HepG2 (cell line): ENCODE data around the gene TRMT112. TPM values are rescaled to one million over a fixed set of nuclear protein-coding genes. Genes with fewer than 3 reads are reported as not detected.

ENCODE experiments used
- ATM ChIP-seq: fragments of 450-650 bp; IDR thresholded peaks from 2 replicates; pipeline ENCODE4 v1.7.1; 2017; ENCODE audit warnings: mild to moderate bottlenecking, borderline replicate concordance
- CEBPG ChIP-seq: IDR thresholded peaks from 2 replicates; pipeline ENCODE4 v1.6.1; 2016
- CHD4 ChIP-seq: fragments of 200-600 bp; sonication (generic); IDR thresholded peaks from 2 replicates; pipeline ENCODE4 v1.7.0; 2017; ENCODE audit warnings: mild to moderate bottlenecking, low read length, borderline replicate concordance
- ELF4 ChIP-seq: sonication (generic); formaldehyde crosslinking; IDR thresholded peaks from 2 replicates; pipeline ENCODE4 v1.5.0; 2020; ENCODE audit warnings: missing genetic modification reagents, mild to moderate bottlenecking, moderate library complexity, borderline replicate concordance
- ERF ChIP-seq: IDR thresholded peaks from 2 replicates; pipeline ENCODE4 v1.6.1; 2018; ENCODE audit warnings: missing biosample characterization, missing genetic modification reagents
- GABPB1 ChIP-seq: IDR thresholded peaks from 2 replicates; pipeline ENCODE4 v1.6.1; 2016; ENCODE audit warnings: mild to moderate bottlenecking, missing genetic modification reagents, moderate library complexity, missing compliant biosample characterization
- GATAD2A ChIP-seq: IDR thresholded peaks from 2 replicates; pipeline ENCODE4 v1.6.1; 2016
- KDM4B ChIP-seq: sonication (generic); formaldehyde crosslinking; IDR thresholded peaks from 2 replicates; pipeline ENCODE4 v1.4.0; 2020; ENCODE audit warnings: missing genetic modification reagents
- MEF2D ChIP-seq: sonication (generic); formaldehyde crosslinking; IDR thresholded peaks from 2 replicates; pipeline ENCODE4 v1.5.1; 2020; ENCODE audit warnings: mild to moderate bottlenecking, missing genetic modification reagents
- MTF1 ChIP-seq: sonication (generic); formaldehyde crosslinking; IDR thresholded peaks from 2 replicates; pipeline ENCODE4 v1.5.0; 2020; ENCODE audit warnings: missing genetic modification reagents
- NR3C1 ChIP-seq: sonication (generic); formaldehyde crosslinking; IDR thresholded peaks from 2 replicates; pipeline ENCODE4 v1.4.0; 2020; ENCODE audit warnings: missing genetic modification reagents
- SOX13 ChIP-seq, 3 experiments: fragments of 450-650 bp in 1 of 3; sonication (generic) in 1 of 3; formaldehyde crosslinking in 1 of 3; IDR thresholded peaks in 2 of 3; conservative IDR thresholded peaks in 1 of 3; 2 replicates each; pipeline versions ENCODE4 v1.5.0 to v1.6.1; 2016 to 2020; ENCODE audit warnings: antibody characterized with exemption in 1 of 3, mild to moderate bottlenecking in 1 of 3, missing compliant biosample characterization in 1 of 3, missing genetic modification reagents in 1 of 3, moderate library complexity in 1 of 3
- SOX5 ChIP-seq: IDR thresholded peaks from 2 replicates; pipeline ENCODE4 v1.6.1; 2016; ENCODE audit warnings: borderline replicate concordance
- SP1 ChIP-seq, 2 experiments: fragments of 450-650 bp in 1 of 2; sonication (generic) in 1 of 2; formaldehyde crosslinking in 1 of 2; IDR thresholded peaks; 2 replicates each; pipeline versions ENCODE4 v1.4.0 to v1.6.1; 2016 to 2020; ENCODE audit warnings: missing genetic modification reagents in 1 of 2
- SRY ChIP-seq: sonication (generic); formaldehyde crosslinking; IDR thresholded peaks from 2 replicates; pipeline ENCODE4 v1.8.0; 2022; ENCODE audit warnings: mild to moderate bottlenecking, missing genetic modification reagents
- XRCC5 ChIP-seq: fragments of 200-400 bp; formaldehyde crosslinking; optimal IDR thresholded peaks from 2 replicates; pipeline ENCODE3; 2017; ENCODE audit warnings: mild to moderate bottlenecking, low read length
- ZBTB14 ChIP-seq: sonication (generic); formaldehyde crosslinking; IDR thresholded peaks from 2 replicates; pipeline ENCODE4 v1.4.0; 2020; ENCODE audit warnings: missing genetic modification reagents
- ZBTB7B ChIP-seq: sonication (generic); formaldehyde crosslinking; IDR thresholded peaks from 2 replicates; pipeline ENCODE4 v1.4.0; 2020; ENCODE audit warnings: missing genetic modification reagents
- ZFAT ChIP-seq: sonication (generic); formaldehyde crosslinking; conservative IDR thresholded peaks from 2 replicates; pipeline ENCODE4 v1.8.1; 2023; ENCODE audit warnings: missing genetic modification reagents, inconsistent platforms
- ZFP1 ChIP-seq: IDR thresholded peaks from 2 replicates; pipeline ENCODE4 v1.6.1; 2016
- ZNF260 ChIP-seq: sonication (generic); formaldehyde crosslinking; IDR thresholded peaks from 2 replicates; pipeline ENCODE4 v1.4.0; 2020; ENCODE audit warnings: missing genetic modification reagents, low read depth, mild to moderate bottlenecking, borderline replicate concordance
- ZNF543 ChIP-seq: sonication (generic); formaldehyde crosslinking; IDR thresholded peaks from 2 replicates; pipeline ENCODE4 v1.4.0; 2020; ENCODE audit warnings: mild to moderate bottlenecking, missing genetic modification reagents
- ZNF557 ChIP-seq: sonication (generic); formaldehyde crosslinking; IDR thresholded peaks from 2 replicates; pipeline ENCODE4 v1.4.0; 2020; ENCODE audit warnings: missing genetic modification reagents
- ZNF619 ChIP-seq: sonication (generic); formaldehyde crosslinking; IDR thresholded peaks from 2 replicates; pipeline ENCODE4 v1.4.0; 2020; ENCODE audit warnings: mild to moderate bottlenecking, missing genetic modification reagents
- ZNF792 ChIP-seq: IDR thresholded peaks from 2 replicates; pipeline ENCODE4 v1.6.1; 2016
- polyA plus RNA-seq, 8 experiments: library from polyadenylated mRNA; depleted of rRNA in 3 of 8; stranded (reverse) in 7 of 8; unstranded in 1 of 8; fragments of >200 nt; fragmentation: Illumina TruSeq in 4 of 8; extraction: Trizol in 4 of 8; gene quantifications; 2 replicates each; pipeline versions ENCODE4 v1.2.1 to v1.2.3, GENCODE V29; 2011 to 2016; ENCODE audit warnings: low read depth in 4 of 8, missing spikeins in 1 of 8, mixed read lengths in 1 of 8; ENCODE audit not compliant: insufficient read depth in 1 of 8
- total RNA-seq, 5 experiments: library from RNA; depleted of rRNA; stranded (reverse); fragments of >200 nt; fragmentation: Illumina TruSeq; extraction: Trizol; gene quantifications; 2 replicates each; pipeline ENCODE4 v1.2.3, GENCODE V29; 2016; ENCODE audit warnings: low read depth in 1 of 5
- TF ChIP-seq, protein P1 (sequence below): IDR thresholded peaks from 2 replicates; pipeline ENCODE4 v1.6.1; 2018; ENCODE audit warnings: missing genetic modification reagents
- TF ChIP-seq, protein P2 (sequence below): IDR thresholded peaks from 2 replicates; pipeline ENCODE4 v1.6.1; 2016
- TF ChIP-seq, protein P3 (sequence below): IDR thresholded peaks from 2 replicates; pipeline ENCODE4 v1.6.1; 2016; ENCODE audit warnings: low read depth

The TRMT112 gene
- total and polyA plus RNA-seq, 2 of the 13 experiments (the other 11 are each of a cell fraction or from before 2014, with no cell fraction given) = 186 to 409 TPM

DNA sequence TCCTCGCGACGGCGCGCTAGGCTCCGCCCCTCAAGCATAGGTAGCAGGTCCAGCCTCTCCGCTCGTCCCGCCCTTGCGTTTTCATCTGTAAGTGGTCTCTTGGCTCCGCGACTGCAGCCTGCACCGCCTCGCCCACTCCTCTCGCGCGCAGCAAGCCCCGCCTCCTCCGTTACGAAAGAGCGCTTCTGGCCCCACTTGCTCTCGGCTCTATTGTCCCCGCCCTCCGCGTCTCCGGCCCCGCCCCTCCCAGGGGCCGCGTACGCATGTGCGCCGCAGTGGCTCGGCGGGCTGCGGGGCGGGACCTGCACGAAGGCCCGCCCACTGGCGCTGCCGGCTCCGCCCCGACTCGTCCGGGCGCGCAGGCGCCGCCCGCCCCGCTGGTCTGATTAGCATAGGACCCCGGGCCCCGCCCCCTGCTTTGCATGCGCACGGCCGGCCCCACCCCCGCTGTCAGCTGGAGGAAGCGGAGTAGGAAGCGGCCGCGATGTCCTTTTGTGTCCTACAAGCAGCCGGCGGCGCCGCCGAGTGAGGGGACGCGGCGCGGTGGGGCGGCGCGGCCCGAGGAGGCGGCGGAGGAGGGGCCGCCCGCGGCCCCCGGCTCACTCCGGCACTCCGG is 12.2 kb downstream of the TRMT112 start, which contains the start of gene ESRRA (continued):
- TF ChIP-seq ZNF260 (CRISPR knock-in tag) = no peak
- TF ChIP-seq GABPB1 = peak; percentile 61; the same call in 1 of the 2 replicates
- TF ChIP-seq SOX13 (IDR thresholded peaks at IDR 0.05) = no peak
- 0 out of 4 replicates have a peak, but pooled peaks of 1 of the 2 experiments have one; percentile 10 for TF ChIP-seq SOX13 (CRISPR knock-in tag; conservative IDR thresholded peaks at IDR 0.05 in 1 of 2, IDR thresholded peaks at IDR 0.05 in 1 of 2)
- TF ChIP-seq MEF2D (CRISPR knock-in tag) = 0 out of 2 replicates have a peak, but pooled peaks have one; percentile 1
- TF ChIP-seq, protein P1, sequence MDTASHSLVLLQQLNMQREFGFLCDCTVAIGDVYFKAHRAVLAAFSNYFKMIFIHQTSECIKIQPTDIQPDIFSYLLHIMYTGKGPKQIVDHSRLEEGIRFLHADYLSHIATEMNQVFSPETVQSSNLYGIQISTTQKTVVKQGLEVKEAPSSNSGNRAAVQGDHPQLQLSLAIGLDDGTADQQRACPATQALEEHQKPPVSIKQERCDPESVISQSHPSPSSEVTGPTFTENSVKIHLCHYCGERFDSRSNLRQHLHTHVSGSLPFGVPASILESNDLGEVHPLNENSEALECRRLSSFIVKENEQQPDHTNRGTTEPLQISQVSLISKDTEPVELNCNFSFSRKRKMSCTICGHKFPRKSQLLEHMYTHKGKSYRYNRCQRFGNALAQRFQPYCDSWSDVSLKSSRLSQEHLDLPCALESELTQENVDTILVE (CRISPR knock-in tag) = no peak
- TF ChIP-seq ZNF557 (CRISPR knock-in tag) = no peak
- TF ChIP-seq ZNF543 (CRISPR knock-in tag) = no peak
- no peak for TF ChIP-seq NR3C1
- TF ChIP-seq CEBPG (CRISPR knock-in tag) = peak; percentile 81
- no peak for TF ChIP-seq ZNF619 (CRISPR knock-in tag)
- no peak for TF ChIP-seq ZBTB7B
- TF ChIP-seq, protein P2, sequence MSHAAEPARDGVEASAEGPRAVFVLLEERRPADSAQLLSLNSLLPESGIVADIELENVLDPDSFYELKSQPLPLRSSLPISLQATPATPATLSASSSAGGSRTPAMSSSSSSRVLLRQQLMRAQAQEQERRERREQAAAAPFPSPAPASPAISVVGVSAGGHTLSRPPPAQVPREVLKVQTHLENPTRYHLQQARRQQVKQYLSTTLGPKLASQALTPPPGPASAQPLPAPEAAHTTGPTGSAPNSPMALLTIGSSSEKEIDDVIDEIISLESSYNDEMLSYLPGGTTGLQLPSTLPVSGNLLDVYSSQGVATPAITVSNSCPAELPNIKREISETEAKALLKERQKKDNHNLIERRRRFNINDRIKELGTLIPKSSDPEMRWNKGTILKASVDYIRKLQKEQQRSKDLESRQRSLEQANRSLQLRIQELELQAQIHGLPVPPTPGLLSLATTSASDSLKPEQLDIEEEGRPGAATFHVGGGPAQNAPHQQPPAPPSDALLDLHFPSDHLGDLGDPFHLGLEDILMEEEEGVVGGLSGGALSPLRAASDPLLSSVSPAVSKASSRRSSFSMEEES (CRISPR knock-in tag) = no peak; the same call in 1 of the 2 replicates
- no peak for TF ChIP-seq SRY (CRISPR knock-in tag)
- TF ChIP-seq ZFAT (CRISPR knock-in tag) = no peak
- 0 out of 2 replicates have a peak, but pooled peaks have one; percentile 26 for TF ChIP-seq KDM4B (CRISPR knock-in tag)
- TF ChIP-seq ZFP1 (CRISPR knock-in tag) = no peak
- TF ChIP-seq, protein P3, sequence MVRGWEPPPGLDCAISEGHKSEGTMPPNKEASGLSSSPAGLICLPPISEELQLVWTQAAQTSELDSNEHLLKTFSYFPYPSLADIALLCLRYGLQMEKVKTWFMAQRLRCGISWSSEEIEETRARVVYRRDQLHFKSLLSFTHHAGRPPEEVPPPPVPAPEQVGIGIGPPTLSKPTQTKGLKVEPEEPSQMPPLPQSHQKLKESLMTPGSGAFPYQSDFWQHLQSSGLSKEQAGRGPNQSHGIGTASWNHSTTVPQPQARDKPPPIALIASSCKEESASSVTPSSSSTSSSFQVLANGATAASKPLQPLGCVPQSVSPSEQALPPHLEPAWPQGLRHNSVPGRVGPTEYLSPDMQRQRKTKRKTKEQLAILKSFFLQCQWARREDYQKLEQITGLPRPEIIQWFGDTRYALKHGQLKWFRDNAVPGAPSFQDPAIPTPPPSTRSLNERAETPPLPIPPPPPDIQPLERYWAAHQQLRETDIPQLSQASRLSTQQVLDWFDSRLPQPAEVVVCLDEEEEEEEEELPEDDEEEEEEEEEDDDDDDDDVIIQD (CRISPR knock-in tag) = no peak
- TF ChIP-seq GATAD2A (CRISPR knock-in tag) = peak; percentile 45; the same call in 1 of the 2 replicates
- no peak for TF ChIP-seq SP1 (IDR thresholded peaks at IDR 0.05)
- TF ChIP-seq SP1 (CRISPR knock-in tag; IDR thresholded peaks at IDR 0.05) = peak; percentile 91
- 0 out of 2 replicates have a peak, but pooled peaks have one; percentile 1 for TF ChIP-seq ELF4 (CRISPR knock-in tag)
- TF ChIP-seq SOX5 (CRISPR knock-in tag) = peak; percentile 44; the same call in 1 of the 2 replicates
- no peak for TF ChIP-seq ZNF792
- no peak for TF ChIP-seq MTF1 (CRISPR knock-in tag)
- TF ChIP-seq CHD4 = no peak
- TF ChIP-seq XRCC5 = no peak
- TF ChIP-seq ERF = 0 out of 2 replicates have a peak, but pooled peaks have one; percentile 48
- TF ChIP-seq ATM = no peak
- TF ChIP-seq ZBTB14 (CRISPR knock-in tag) = no peak
